NOMO-1 (cell line): ENCODE results near the gene ARFGEF3.
"Not testable (repeated sequence)": the region's sequence is repeated elsewhere in the genome, so short reads cannot be mapped to it uniquely, and the experiment has no call there.

Source experiments
- DNase-seq, 2 experiments: peaks; one replicate each; lab custom pipeline; 2025; ENCODE audit not compliant: unreplicated experiment in 2 of 2; lab: John Stamatoyannopoulos, UW

ARFGEF3 gene

DNA sequence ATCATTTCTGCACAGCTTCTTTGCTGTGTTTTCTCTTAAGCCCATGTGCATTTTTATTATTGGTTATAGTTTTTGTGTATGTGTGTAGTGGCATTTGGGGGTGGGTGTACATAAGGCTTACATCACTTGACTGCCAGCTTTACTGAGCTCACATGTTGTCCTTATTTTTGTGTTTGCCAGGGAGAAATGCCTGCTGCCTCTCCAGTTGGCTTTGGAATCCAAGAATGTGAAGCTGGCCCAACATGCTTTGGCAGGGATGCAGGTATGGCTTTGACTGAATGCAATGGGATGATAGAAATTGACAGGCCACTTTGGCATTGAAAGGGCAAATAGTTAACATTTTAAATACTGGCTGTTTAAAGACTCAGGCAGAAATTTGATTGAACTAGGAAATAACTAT lies 45.1 kb downstream of the ARFGEF3 start:
- DNase-seq = no peak

DNA sequence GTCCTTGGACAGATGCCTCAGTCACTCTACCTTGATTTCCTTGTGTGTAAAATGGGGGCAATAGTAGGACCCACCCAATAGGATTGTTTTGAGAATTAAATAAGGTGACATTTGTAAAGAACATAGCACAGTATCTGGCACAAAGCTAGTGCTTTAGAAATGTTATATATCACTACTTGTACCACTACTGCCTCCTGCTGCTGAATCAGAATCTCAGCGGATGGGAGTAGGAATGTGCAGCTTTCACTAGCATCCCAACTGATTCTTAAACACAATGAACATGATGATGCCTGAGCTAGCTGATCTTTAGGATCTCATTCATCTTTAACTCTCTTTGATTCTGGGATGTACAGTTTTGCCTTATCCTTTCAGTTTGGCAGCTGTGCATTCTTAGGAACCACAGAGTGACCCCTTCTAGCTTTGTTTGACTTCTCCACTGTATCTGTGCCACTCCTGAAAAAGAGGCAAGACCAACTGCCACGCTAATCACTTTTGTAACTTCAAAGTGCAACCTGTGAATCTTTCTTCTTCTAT lies 49.4 kb downstream of the ARFGEF3 start:
- DNase-seq = no peak

DNA sequence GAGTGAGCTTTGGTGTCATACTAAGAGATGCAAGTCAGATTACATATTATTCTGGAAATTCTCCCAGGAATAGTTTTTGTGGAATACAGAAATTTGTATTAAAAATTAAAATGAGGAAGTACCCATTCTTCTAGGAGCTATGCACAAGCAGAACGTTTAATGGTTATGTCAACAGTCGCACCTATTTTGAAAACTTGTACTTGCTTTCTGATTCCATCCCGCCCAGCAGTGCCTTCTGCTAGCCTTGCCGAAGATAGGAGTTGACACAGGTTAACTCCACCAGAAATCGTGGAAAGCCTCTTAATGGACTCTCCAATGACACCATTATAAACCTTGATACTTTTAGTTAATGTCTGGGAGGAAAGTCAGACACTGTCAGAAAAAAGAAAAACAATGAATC lies 49.9 kb downstream of the ARFGEF3 start:
- no peak for DNase-seq

DNA sequence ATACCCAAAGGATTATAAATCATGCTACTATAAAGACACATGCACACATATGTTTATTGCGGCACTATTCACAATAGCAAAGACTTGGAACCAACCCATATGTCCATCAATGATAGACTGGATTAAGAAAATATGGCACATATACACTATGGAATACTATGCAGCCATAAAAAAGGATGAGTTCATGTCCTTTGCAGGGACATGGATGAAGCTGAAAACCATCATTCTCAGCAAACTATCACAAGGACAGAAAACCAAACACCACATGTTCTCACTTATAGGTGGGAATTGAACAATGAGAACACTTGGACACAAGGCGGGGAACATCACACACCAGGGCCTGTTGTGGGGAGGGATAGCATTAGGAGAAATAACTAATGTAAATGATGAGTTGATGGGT lies 50.8 kb downstream of the ARFGEF3 start:
- not testable (repeated sequence) for DNase-seq

DNA sequence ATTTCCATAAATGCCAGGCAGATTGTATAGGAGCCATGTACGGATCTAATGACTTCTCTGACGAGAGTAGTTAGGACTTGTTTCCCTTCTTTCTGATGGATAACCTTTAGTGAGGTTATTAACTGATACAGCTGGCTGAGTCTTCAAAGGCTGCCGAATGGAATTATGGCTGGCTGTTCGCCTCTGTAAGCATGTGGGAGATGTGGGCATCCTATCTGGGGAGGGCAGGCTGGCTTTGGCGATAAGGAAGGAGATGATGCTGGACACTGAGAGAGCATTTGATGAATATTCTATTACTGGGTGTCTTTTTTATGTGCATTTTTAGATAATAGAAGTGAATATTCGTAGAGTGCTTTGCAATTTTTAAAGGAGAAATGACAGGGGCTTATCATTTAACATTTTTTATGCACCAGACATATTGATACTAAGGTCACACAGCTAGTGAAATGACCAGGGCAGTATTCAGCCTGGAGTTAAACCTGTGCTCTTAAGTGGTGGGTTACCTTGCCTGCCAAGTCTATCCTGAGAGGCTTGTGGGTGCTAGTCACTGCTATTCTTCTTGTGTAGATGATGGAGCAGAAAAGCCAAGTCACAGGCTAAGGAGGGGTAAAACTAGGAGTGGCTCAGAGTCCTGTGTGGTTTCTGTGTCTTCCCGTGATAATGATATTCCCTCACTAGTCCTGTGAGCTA lies 53.5 kb downstream of the ARFGEF3 start:
- DNase-seq = no peak

DNA sequence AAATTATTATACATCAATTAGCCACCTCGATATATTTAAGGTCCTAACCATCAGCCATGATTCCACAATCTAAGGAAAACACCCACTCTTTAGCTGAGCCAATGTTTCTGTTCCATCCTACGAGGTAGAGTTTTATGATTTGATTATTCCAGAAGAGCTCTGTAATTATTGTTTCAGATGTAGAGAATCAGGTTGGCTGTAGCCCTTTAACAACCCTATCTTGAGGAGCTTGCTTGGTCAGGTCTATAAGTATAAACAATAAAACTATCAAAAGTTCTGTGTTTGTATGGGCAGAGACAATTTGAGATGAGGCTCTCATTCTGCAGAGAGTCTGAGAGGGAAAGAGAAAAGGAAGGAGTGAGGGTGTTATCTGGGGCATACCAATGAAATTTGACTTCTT lies 56.7 kb downstream of the ARFGEF3 start, which contains the start of gene PBOV1:
TSS of gene PBOV1 (minus strand) at position 43 of the 400 bp plus-strand sequence. CDS start 96 bp downstream, outside the sequence.
- no peak for DNase-seq

DNA sequence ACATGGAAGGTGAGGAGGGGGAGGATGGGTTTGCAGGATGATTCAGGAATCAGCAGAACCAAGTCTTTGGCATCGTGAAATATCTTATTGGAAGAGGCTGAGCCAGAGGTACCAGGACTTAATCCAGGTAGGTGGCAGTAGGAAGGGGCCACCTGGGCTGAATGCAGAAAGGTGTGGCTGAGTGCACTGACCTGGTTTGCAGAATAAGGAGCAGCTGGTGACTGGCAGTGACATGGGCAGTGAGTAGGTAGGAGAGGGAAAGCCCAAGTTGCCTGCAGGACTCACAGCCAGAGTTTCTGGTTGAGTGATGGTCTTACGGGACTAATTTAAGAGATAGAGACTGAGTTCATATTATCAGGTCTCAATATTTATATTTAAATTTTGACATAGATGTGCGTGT lies 57.7 kb downstream of the ARFGEF3 start:
- no peak for DNase-seq

DNA sequence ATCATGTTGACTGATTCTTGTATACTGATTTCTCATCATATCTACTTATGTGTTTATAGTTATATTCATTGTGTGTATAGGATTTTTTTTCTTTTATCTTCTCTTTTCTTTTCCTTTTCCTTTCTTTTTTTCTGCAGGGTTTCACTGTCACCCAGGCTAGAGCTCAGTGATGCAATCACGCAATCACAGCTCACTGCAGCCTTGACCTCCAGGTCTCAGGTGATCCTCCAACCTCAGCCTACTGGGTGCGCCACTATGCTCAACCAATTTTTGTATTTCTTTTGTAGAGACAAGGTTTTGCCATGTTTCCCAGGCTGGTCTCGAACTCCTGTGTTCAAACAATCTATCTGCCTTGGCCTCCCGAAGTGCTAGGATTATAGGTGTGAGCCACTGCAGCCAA lies 58.2 kb downstream of the ARFGEF3 start:
- DNase-seq = no peak

DNA sequence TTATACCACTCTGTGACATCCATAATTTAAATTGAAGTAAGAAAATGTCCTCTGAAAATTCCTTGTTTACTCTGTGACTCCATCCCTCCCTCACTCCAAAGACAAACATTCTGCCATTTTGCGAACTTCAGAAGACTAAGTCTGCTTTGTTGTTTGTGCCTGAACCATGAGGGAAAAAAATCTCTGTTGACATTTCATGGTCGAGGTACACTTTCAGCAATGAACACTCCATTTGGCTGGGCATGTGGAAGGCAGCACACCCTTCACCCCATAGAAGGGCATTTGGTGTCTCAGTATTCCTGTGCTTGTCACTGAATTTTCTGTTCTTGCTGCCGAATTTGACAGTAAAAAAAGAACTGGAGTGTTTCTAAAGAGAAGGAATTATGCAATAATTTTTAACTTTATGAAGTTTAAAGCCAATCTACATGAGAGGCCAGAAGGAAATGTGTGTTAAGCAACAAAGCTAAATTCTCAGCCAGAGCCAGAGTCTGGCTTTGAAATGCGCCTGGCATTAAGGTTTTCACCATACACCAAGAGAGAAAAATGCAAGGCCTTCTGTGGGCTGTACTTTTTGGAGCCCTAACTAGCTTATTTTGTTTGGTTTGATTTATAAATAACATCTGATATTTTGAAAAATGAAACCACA lies 61.3 kb downstream of the ARFGEF3 start:
- peak; percentile 4 to 35 for DNase-seq

DNA sequence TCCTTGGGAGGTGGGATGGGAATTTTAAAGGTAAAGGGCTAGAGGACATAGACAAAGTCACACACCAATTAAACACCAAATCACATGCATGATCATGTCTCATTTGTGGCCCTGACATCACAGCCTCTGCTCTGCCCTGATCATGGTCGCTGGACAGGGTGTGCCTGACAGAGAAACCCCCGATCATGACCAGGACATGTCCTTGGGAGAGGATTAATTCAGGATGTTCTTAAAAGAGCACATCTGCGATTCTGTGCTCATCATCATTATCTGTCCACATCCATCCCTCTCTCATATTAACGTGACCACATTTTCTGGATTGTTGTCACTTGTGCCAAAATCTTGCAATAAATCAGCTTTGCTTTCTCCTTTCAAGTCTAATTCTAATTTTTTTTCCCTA lies 64.2 kb downstream of the ARFGEF3 start:
- DNase-seq = no peak

DNA sequence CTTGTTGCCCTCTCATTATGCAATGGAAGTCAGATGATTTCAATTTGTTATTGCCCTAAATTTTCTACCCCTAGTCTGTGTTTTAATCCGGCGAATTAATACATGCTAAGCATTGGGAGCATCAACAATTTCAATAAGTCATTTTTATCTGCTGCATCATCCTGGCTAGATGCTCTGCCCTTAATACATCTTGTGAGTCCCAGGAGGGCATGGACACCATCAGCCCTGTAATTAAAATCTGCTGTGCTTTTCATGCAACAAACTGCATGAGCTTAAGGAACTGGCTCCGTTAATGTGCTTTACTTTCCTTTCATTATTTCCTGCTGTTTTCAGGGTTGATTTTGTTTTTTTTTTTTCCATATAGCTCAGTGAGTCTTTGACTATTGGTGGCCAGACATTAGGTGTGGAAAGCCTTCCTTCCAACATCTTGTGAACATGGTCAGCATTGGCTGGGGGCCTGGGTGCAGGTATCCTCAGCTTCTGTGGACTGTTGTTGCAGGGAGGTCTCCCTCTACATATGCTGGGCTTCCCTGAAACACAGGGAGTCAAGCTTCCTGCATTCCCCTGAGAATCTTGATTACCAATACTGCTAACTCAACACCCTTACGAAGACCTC lies 65.1 kb downstream of the ARFGEF3 start:
- no peak for DNase-seq

DNA sequence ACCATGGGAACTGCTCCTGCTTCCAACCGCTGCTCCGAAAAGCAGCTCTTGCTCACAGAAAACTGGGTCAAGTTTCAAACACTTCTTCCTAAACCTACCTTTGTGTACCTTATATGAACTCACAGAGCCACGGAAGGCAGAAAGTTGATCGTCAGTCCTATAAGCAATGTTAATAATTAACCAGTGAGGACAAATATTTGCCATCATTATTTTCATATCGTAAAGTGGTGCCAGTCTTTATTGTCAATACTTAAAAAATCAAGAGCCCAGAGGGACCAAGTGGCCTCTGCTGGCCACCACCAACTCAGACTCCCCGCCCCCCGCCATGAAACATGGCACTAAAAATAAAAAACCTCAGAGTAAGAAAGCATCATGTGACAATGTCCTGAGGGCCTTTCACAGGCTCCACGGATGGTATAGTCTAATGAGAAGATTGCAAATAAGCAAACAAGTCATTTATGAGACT lies 65.6 kb downstream of the ARFGEF3 start:
- no peak for DNase-seq

DNA sequence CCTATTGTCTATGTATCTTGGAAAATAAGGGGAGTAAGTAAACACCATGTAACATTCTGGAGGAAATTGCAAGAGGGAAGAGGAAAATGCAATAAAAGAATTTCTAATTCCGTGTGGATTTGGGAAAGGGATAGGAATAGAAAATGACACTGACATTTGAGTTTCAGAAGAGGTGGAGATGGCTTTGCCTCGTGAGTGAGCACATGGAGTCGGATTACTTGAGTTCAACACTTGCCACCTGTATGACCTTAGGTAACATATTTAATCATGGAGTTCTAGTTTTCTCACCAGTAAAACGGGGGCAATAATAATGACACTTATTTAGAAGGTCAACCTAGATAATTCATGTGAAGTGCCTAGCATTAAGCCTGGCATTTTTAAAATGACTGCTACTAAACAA lies 67.3 kb downstream of the ARFGEF3 start:
- no peak for DNase-seq

DNA sequence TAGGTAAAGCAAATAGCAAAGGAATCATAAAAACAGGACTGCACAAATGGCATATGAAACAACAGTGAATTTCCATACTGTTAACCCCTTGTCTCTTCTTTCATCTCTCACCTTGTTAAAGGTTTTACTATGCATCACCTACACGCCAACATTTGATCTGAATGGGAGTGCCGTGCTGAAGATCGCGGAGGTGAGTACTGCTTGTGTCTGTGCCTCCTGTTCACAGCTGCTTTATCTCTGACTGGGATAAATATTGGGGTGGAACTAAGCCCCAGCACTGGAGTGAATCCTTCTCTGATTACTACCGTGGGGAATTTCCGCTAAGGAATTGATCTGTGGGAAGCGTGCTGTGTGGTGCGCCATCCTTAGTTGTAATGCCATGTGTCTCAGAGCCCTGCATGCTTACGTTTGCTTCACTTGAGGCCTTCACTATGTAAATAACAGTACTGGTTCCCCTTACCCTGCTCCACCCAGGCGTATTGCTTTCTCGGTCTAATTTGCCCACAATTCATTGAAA lies 68.0 kb downstream of the ARFGEF3 start:
- DNase-seq = no peak

DNA sequence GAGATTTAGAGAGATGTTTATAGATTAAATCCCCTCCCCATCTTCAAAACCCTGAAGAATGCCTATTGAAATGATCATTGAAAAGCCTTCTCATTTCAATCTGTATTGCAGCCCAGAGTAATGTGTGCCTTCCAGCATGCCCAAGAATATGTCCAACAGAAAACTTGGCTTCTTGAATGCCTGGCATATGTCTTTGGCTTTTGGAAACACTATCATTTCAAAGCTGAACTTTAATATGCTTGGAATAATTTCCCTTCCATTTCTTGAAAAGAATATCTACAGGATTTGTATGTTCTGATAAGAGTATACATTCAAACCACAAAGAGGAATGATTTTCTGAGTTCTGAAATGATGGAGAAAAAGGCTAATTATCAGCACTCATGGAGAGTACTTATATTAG lies 68.5 kb downstream of the ARFGEF3 start:
- DNase-seq = no peak

DNA sequence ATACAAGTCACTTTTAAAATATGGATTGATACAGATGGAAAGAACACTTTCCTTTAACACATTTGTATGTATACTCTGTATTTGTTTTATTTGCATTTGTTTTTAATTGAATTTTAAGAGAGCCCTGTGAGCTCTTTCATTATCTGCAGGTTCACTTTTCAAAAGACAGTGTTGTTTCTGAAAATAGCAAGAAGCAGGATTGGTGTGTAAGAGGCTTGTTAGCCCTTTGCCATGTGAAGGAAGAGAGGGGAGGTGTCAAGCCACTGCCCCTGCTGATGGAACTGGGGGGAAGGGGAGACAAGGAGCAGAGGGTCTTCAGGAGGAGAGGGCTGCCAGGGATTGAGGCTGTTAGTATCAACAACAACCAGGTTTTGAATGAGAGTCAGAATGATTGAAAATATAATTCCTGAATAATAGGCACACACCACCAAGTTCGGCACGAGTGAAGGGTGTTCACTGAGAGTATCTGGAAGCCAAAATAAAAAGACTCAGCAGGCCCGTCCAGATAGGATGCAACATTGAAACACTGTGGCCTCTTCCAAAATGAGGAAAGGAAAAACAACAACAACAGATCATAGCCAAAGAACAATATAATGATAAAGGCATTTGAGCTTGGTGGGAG lies 69.1 kb downstream of the ARFGEF3 start:
- DNase-seq = no peak

DNA sequence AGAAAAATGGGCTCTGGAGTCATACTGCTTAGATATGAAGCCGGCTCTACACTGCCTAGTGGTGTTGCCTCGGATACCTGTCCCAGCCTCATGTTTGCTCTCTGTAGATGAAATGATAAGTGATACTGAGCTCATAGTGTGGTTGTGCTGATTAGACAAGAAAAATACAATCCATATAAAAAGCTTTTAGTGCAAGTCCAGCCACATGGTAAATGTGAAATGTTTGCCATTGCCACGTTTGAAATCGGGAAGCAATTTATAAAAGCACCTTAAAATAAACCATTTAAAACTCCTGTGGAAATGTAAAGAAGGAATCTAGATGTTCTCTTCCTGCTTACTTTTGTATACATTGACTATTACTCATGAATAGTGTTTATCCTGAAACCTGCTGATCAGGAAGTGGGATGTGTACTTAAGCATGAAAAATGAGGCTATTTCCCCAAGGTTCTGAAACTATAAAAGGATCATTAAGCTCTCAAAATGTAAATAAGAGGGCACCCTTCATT lies 69.7 kb downstream of the ARFGEF3 start:
- DNase-seq = no peak

DNA sequence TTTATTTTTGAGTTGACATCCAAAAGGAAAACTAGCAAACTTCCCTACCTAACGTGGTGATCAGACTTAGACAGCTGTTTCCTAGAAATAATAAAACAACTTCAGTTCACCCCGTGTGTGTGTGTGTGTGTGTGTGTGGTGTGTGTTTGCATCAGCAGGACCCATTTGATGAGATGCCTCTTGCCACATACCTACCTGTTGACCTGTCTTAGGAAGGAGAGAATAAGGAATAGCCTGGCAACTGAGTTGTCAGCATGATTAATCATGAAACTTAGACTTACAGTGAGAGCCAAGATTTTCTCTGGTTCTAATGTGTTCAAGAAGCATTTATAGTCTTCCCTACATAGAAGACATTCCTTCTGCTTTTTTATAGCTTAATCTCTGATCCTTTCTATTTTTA lies 72.6 kb downstream of the ARFGEF3 start:
- no peak for DNase-seq

DNA sequence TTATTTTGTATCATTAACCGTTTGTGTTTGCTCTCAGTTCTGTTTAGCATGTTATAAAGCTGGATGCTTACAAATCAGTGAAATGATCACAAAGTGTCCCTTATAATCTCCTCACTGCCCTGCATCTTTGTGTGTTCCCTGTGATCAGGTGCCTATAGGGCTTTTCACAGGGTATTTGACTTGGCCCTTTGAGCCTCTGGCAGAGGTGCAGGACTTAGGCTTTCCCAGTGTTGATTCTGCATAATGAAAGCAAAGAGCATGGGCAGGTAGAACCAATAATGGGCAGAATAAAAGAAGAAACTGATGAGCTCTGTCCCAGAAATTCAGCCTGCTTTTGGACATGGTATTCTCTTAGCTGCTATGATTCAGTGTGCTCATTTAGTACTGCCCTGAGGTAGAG lies 73.5 kb downstream of the ARFGEF3 start:
- DNase-seq = no peak

DNA sequence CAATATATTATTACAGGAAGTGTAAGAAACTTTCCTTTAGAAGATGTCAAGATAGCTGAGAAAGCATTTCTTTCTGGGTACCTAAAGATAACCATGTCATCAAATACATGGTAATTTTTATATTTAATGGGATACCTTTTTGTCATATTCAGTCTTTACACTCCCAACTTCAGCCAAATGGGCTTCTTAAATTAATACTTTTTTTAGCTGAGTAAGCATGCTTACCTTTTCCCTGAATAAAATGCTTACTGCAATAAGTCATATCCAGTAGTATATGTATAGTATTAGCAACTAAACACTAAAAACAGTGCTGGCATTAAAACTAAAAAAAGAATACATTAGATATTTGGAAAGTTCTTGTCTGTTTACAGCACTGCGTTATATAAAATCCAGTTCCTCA lies 74.0 kb downstream of the ARFGEF3 start:
- DNase-seq = no peak

DNA sequence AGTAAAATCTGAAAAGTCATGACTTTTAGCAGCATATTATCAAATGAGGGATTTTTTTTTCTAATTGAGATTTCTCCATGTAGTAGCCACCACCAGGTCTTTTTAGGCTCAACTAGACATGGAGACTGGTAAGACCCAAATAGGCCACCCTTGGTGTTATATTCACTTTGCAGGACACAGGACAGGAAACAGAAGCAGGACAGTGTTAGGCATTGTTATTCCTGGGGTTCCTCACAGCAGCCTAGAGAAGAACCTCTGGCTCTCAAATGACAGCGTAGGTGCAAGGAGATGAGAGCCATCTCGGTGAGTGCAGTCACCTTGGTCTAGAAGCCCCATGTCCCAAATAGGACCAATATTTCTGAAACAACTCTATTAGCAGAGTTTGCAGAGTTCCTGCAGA lies 75.7 kb downstream of the ARFGEF3 start:
- DNase-seq = no peak
